ENCODE data around the gene RASGEF1C. TPM values are rescaled to one million over a fixed set of nuclear protein-coding genes. Genes with fewer than 3 reads are reported as not detected.

Gene RASGEF1C
- total and polyA plus RNA-seq, 2 experiments from 2014 or later = 0.40 to 0.42 TPM

DNA sequence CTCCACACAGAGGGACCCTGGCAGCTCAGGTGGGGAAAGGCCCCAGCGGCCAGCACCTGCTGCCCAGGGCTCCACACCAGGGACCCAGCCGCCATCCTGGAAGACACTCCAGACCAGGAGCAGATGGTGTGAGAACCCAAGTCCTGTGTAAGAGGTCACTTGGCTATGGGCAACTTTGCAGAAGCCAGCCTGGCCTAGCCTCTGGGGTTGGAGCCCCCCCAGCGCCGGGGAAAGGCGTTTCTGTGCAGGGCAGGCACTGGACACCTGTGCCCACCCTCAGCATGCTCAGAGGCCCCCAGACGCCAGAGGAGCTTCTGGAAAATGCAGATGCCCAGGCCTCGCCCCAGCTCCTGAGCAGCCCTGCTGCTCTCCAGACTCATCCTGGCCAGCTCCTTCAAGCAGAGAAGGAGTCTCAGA lies 34.0 kb downstream of the RASGEF1C start:
- Histone ChIP-seq H3F3A (replicated peaks; ENCODE audit: low read depth) (no peaks in the 10 kb centered on the region), H3K27me3 (ENCODE audit: insufficient read depth) (no peaks in the 10 kb centered on the region), H3K4me1 (ENCODE audit: insufficient read depth) (no peaks in the 10 kb centered on the region), H3K4me2 (no peak overlapping the region), H2AFZ (no peak overlapping the region), H3K79me2 (replicated peaks; ENCODE audit: insufficient read depth) (no peaks in the 10 kb centered on the region), H3K9me2 (ENCODE audit: insufficient read depth) (no peaks in the 10 kb centered on the region), H3K4me3 (no peak overlapping the region), H4K20me1 (replicated peaks; ENCODE audit: insufficient read depth) (no peaks in the 10 kb centered on the region), H3K27ac (ENCODE audit: low read depth) (no peak overlapping the region), H3K36me3 (ENCODE audit: insufficient read depth) (no peaks in the 10 kb centered on the region)
- DNase-seq (ENCODE audit: low spot score) (no peak), ATAC-seq (no peak)
- TF ChIP-seq ZNF114 (CRISPR knock-in tag; IDR thresholded peaks at IDR 0.05) (no peak), EZH2phosphoT487 (IDR thresholded peaks at IDR 0.05; ENCODE audit: unreplicated experiment) (no peak), JUNB (IDR thresholded peaks at IDR 0.05; ENCODE audit: unreplicated experiment) (no peak), POLR2AphosphoS5 (IDR thresholded peaks at IDR 0.05; ENCODE audit: low read depth) (no peak), ZNF331 (CRISPR knock-in tag; IDR thresholded peaks at IDR 0.05; ENCODE audit: low read depth) (no peak), EZH2 (IDR thresholded peaks at IDR 0.05; ENCODE audit: low read depth, unreplicated experiment) (no peak)
- TF ChIP-seq, protein P1, sequence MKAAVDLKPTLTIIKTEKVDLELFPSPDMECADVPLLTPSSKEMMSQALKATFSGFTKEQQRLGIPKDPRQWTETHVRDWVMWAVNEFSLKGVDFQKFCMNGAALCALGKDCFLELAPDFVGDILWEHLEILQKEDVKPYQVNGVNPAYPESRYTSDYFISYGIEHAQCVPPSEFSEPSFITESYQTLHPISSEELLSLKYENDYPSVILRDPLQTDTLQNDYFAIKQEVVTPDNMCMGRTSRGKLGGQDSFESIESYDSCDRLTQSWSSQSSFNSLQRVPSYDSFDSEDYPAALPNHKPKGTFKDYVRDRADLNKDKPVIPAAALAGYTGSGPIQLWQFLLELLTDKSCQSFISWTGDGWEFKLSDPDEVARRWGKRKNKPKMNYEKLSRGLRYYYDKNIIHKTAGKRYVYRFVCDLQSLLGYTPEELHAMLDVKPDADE (IDR thresholded peaks at IDR 0.05) = no peak
- TF ChIP-seq, protein P2, sequence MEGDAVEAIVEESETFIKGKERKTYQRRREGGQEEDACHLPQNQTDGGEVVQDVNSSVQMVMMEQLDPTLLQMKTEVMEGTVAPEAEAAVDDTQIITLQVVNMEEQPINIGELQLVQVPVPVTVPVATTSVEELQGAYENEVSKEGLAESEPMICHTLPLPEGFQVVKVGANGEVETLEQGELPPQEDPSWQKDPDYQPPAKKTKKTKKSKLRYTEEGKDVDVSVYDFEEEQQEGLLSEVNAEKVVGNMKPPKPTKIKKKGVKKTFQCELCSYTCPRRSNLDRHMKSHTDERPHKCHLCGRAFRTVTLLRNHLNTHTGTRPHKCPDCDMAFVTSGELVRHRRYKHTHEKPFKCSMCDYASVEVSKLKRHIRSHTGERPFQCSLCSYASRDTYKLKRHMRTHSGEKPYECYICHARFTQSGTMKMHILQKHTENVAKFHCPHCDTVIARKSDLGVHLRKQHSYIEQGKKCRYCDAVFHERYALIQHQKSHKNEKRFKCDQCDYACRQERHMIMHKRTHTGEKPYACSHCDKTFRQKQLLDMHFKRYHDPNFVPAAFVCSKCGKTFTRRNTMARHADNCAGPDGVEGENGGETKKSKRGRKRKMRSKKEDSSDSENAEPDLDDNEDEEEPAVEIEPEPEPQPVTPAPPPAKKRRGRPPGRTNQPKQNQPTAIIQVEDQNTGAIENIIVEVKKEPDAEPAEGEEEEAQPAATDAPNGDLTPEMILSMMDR (conservative IDR thresholded peaks at IDR 0.05; ENCODE audit: low read depth in 2 of 2) = no peak
- TF ChIP-seq, protein P3, sequence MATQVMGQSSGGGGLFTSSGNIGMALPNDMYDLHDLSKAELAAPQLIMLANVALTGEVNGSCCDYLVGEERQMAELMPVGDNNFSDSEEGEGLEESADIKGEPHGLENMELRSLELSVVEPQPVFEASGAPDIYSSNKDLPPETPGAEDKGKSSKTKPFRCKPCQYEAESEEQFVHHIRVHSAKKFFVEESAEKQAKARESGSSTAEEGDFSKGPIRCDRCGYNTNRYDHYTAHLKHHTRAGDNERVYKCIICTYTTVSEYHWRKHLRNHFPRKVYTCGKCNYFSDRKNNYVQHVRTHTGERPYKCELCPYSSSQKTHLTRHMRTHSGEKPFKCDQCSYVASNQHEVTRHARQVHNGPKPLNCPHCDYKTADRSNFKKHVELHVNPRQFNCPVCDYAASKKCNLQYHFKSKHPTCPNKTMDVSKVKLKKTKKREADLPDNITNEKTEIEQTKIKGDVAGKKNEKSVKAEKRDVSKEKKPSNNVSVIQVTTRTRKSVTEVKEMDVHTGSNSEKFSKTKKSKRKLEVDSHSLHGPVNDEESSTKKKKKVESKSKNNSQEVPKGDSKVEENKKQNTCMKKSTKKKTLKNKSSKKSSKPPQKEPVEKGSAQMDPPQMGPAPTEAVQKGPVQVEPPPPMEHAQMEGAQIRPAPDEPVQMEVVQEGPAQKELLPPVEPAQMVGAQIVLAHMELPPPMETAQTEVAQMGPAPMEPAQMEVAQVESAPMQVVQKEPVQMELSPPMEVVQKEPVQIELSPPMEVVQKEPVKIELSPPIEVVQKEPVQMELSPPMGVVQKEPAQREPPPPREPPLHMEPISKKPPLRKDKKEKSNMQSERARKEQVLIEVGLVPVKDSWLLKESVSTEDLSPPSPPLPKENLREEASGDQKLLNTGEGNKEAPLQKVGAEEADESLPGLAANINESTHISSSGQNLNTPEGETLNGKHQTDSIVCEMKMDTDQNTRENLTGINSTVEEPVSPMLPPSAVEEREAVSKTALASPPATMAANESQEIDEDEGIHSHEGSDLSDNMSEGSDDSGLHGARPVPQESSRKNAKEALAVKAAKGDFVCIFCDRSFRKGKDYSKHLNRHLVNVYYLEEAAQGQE (IDR thresholded peaks at IDR 0.05; ENCODE audit: unreplicated experiment) = no peak
- H3K4me3 Mint-ChIP-seq = no peak overlapping the region
- H3K27ac Mint-ChIP-seq = no peak overlapping the region
- peaks cover 4% of the 10 kb centered on the region for H3K27me3 Mint-ChIP-seq (ENCODE audit: insufficient read depth, low read depth, poor library complexity)
- H3K4me1 Mint-ChIP-seq = peaks cover 12% of the 10 kb centered on the region
- no peaks in the 10 kb centered on the region; the same call in 2 of the 3 replicates for H3K9me3 Mint-ChIP-seq
- H3K36me3 Mint-ChIP-seq (ENCODE audit: low read depth) = no peaks in the 10 kb centered on the region

DNA sequence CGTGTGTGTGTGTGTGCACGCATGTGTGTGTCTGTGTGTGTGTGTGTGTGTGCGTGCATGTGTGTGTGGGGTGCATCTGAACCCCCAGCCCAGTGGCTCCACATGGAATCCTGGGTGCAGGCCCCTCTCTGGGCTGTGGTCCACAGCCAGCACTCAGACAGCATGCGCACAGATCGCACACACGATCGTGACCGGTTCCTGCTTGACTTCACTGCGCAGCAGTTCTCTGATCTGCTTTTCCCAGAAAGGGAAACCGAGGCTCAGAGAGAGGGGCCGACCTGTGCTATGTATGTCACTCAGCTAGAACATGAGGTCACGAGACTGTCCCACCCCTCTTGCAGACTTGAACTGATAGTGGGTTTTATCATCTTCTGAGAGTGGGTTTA lies 34.4 kb downstream of the RASGEF1C start:
- ATAC-seq = no peak
- H3K4me1 ChIP-seq (ENCODE audit: insufficient read depth) = no peaks in the 10 kb centered on the region
- H2AFZ ChIP-seq = no peak overlapping the region
- H3K4me2 ChIP-seq = no peak overlapping the region
- no peaks in the 10 kb centered on the region for H3K36me3 ChIP-seq (ENCODE audit: insufficient read depth)
- TF ChIP-seq ZNF331 (CRISPR knock-in tag; IDR thresholded peaks at IDR 0.05; ENCODE audit: low read depth) (no peak), EZH2phosphoT487 (IDR thresholded peaks at IDR 0.05; ENCODE audit: unreplicated experiment) (no peak), STAT1 (IDR thresholded peaks at IDR 0.05; ENCODE audit: unreplicated experiment) (no peak)
- no peaks in the 10 kb centered on the region for H3K27me3 ChIP-seq (ENCODE audit: insufficient read depth)
- no peaks in the 10 kb centered on the region for H4K20me1 ChIP-seq (replicated peaks; ENCODE audit: insufficient read depth)
- H3K4me3 ChIP-seq = no peak overlapping the region
- H3K27me3 Mint-ChIP-seq (ENCODE audit: insufficient read depth, low read depth, poor library complexity) = peaks cover 4% of the 10 kb centered on the region
- no peak overlapping the region for H3K27ac ChIP-seq (ENCODE audit: low read depth)
- H3K9me3 Mint-ChIP-seq = no peaks in the 10 kb centered on the region; the same call in 2 of the 3 replicates
- no peaks in the 10 kb centered on the region for H3K36me3 Mint-ChIP-seq (ENCODE audit: low read depth)
- H3F3A ChIP-seq (replicated peaks; ENCODE audit: low read depth) = no peaks in the 10 kb centered on the region
- no peaks in the 10 kb centered on the region for H3K9me2 ChIP-seq (ENCODE audit: insufficient read depth)
- H3K27ac Mint-ChIP-seq = no peak overlapping the region
- no peaks in the 10 kb centered on the region for H3K79me2 ChIP-seq (replicated peaks; ENCODE audit: insufficient read depth)
- peaks cover 13% of the 10 kb centered on the region for H3K4me1 Mint-ChIP-seq
- no peak overlapping the region for H3K4me3 Mint-ChIP-seq
- DNase-seq (ENCODE audit: low spot score) = no peak

Data from GM23338 (cell line).